SK-N-SH (cell line): ENCODE results near the gene SYT7. TPM values are rescaled to one million over a fixed set of nuclear protein-coding genes. Genes with fewer than 3 reads are reported as not detected.

Experiments
- CTCF ChIA-PET: fragments of 300-600, 350-600 bp; formaldehyde crosslinking; extraction: SDS; loops from one replicate; lab custom pipeline; 2021; lab: Yijun Ruan, JAX
- POLR2A ChIA-PET: fragments of 350-600 bp; sonication (Branson Sonifier 250); formaldehyde crosslinking; extraction: SDS; loops from one replicate; lab custom pipeline; 2020; ENCODE audit warnings: antibody characterized with exemption, inconsistent platforms; lab: Yijun Ruan, JAX
- DNase-seq: peaks from one replicate; pipeline ENCODE4 v3.0.0; 2012
- H2AFZ ChIP-seq: fragments of 200-600 bp; sonication (generic); 2 replicates; pipeline ENCODE4 v1.8.1; 2016; ENCODE audit warnings: antibody characterized with exemption, mild to moderate bottlenecking, low read depth
- H3F3A ChIP-seq: fragments of 200-600 bp; sonication (generic); replicated peaks from 2 replicates; pipeline ENCODE3; 2016; ENCODE audit warnings: antibody characterized with exemption, mild to moderate bottlenecking; ENCODE audit not compliant: insufficient read depth
- H3K27ac ChIP-seq, 2 experiments: fragments of 200-500 bp in 1 of 2; fragments of 200-600 bp in 1 of 2; sonication (Bioruptor generic) in 1 of 2; sonication (generic), shearing (Covaris generic) in 1 of 2; 2 replicates each; pipeline versions ENCODE4 v1.5.1 to v1.6.1; 2014 to 2016; ENCODE audit warnings: low read depth in 2 of 2, inconsistent platforms in 1 of 2, low read length in 1 of 2, mild to moderate bottlenecking in 1 of 2, mixed read lengths in 1 of 2
- H3K27me3 ChIP-seq: fragments of 200-600 bp; sonication (generic), shearing (Covaris generic); 2 replicates; pipeline ENCODE4 v1.6.1; 2016; ENCODE audit warnings: mixed run types; ENCODE audit not compliant: insufficient read depth
- H3K36me3 ChIP-seq, 2 experiments: fragments of 200-500 bp in 1 of 2; fragments of 200-600 bp in 1 of 2; sonication (Bioruptor generic) in 1 of 2; sonication (generic) in 1 of 2; replicated peaks in 1 of 2; 2 replicates each; pipeline versions ENCODE3 to v1.5.1; 2014 to 2016; ENCODE audit warnings: low read length in 1 of 2, mild to moderate bottlenecking in 1 of 2; ENCODE audit not compliant: insufficient read depth in 2 of 2, control insufficient read depth in 1 of 2
- H3K4me1 ChIP-seq, 2 experiments: fragments of 200-500 bp in 1 of 2; fragments of 200-600 bp in 1 of 2; sonication (Bioruptor generic) in 1 of 2; sonication (generic), shearing (Covaris generic) in 1 of 2; 2 replicates each; pipeline versions ENCODE4 v1.5.1 to v1.6.1; 2014 to 2016; ENCODE audit warnings: low read depth in 1 of 2, low read length in 1 of 2, mixed run types in 1 of 2; ENCODE audit not compliant: insufficient read depth in 2 of 2, control insufficient read depth in 1 of 2
- H3K4me2 ChIP-seq: fragments of 200-600 bp; sonication (generic), shearing (Covaris generic); 2 replicates; pipeline ENCODE4 v1.6.1; 2017; ENCODE audit warnings: mixed run types
- H3K4me3 ChIP-seq, 2 experiments: fragments of 200-500 bp in 1 of 2; fragments of 200-600 bp in 1 of 2; sonication (Bioruptor generic) in 1 of 2; sonication (generic), shearing (Covaris generic) in 1 of 2; 2 replicates each; pipeline versions ENCODE4 v1.5.1 to v1.8.1; 2014 to 2016; ENCODE audit warnings: low read depth in 2 of 2, inconsistent platforms in 1 of 2, low read length in 1 of 2, mild to moderate bottlenecking in 1 of 2, mixed read lengths in 1 of 2, moderate library complexity in 1 of 2
- H3K79me2 ChIP-seq: fragments of 200-600 bp; sonication (generic); 2 replicates; pipeline ENCODE4 v1.8.1; 2017; ENCODE audit warnings: mild to moderate bottlenecking; ENCODE audit not compliant: insufficient read depth
- H3K9ac ChIP-seq: fragments of 200-600 bp; sonication (generic); 2 replicates; pipeline ENCODE4 v1.6.1; 2017; ENCODE audit warnings: mixed run types
- H3K9me2 ChIP-seq: fragments of 200-600 bp; sonication (generic); 2 replicates; pipeline ENCODE4 v1.6.1; 2017; ENCODE audit warnings: mixed run types
- H3K9me3 ChIP-seq: fragments of 200-600 bp; sonication (generic); 2 replicates; pipeline ENCODE4 v1.6.1; 2017; ENCODE audit warnings: mixed run types, mild to moderate bottlenecking, moderate library complexity
- H4K20me1 ChIP-seq: fragments of 200-600 bp; sonication (generic); 2 replicates; pipeline ENCODE4 v1.6.1; 2017; ENCODE audit warnings: mild to moderate bottlenecking, mixed run types; ENCODE audit not compliant: insufficient read depth
- CHD2 ChIP-seq: fragments of 150-350 bp; IDR thresholded peaks from 2 replicates; pipeline ENCODE4 v1.6.1; 2018; ENCODE audit warnings: low read length; ENCODE audit not compliant: partially characterized antibody
- CTCF ChIP-seq: fragments of 200-600 bp; sonication (generic); IDR thresholded peaks from 2 replicates; pipeline ENCODE4 v1.6.1; 2017; ENCODE audit warnings: antibody characterized with exemption, mild to moderate bottlenecking, moderate library complexity
- ELF1 ChIP-seq: IDR thresholded peaks from 2 replicates; pipeline ENCODE4 v1.4.0; 2012
- EP300 ChIP-seq, 2 experiments: IDR thresholded peaks; 2 replicates each; pipeline versions ENCODE4 v1.4.0 to v1.6.1; 2012; ENCODE audit warnings: borderline replicate concordance in 1 of 2, low read depth in 1 of 2, low read length in 1 of 2
- EZH2phosphoT487 ChIP-seq: fragments of 200-600 bp; sonication (generic); IDR thresholded peaks from 2 replicates; pipeline ENCODE4 v1.6.1; 2017; ENCODE audit warnings: low read depth, mixed run types, mild to moderate bottlenecking, antibody characterized with exemption, moderate library complexity, borderline replicate concordance
- FOSL2 ChIP-seq: IDR thresholded peaks from 2 replicates; pipeline ENCODE4 v1.4.0; 2012; ENCODE audit warnings: low read depth, mild to moderate bottlenecking, moderate library complexity, borderline replicate concordance
- FOXJ3 ChIP-seq: sonication (generic); formaldehyde crosslinking; IDR thresholded peaks from 2 replicates; pipeline ENCODE4 v1.5.1; 2020; ENCODE audit warnings: mild to moderate bottlenecking, missing genetic modification reagents
- FOXM1 ChIP-seq: IDR thresholded peaks from 2 replicates; pipeline ENCODE4 v1.4.0; 2012; ENCODE audit warnings: low read depth, mild to moderate bottlenecking
- GATA2 ChIP-seq: sonication (generic); formaldehyde crosslinking; IDR thresholded peaks from 2 replicates; pipeline ENCODE4 v1.5.0; 2020; ENCODE audit warnings: mild to moderate bottlenecking, missing genetic modification reagents
- JUND ChIP-seq: IDR thresholded peaks from 2 replicates; pipeline ENCODE4 v1.4.0; 2012
- MAX ChIP-seq: IDR thresholded peaks from 2 replicates; pipeline ENCODE4 v1.4.0; 2012; ENCODE audit warnings: low read depth
- NFIC ChIP-seq: IDR thresholded peaks from 2 replicates; pipeline ENCODE4 v1.4.0; 2012; ENCODE audit warnings: borderline replicate concordance
- NRF1 ChIP-seq: IDR thresholded peaks from 2 replicates; pipeline ENCODE4 v1.6.1; 2012; ENCODE audit warnings: low read depth, mild to moderate bottlenecking, low read length
- RAD21 ChIP-seq: IDR thresholded peaks from 2 replicates; pipeline ENCODE4 v1.6.1; 2012; ENCODE audit warnings: mild to moderate bottlenecking, low read length
- REST ChIP-seq: IDR thresholded peaks from 2 replicates; pipeline ENCODE4 v1.6.1; 2012; ENCODE audit warnings: mild to moderate bottlenecking, low read depth, low read length, moderate library complexity
- RFX5 ChIP-seq: IDR thresholded peaks from 2 replicates; pipeline ENCODE4 v1.6.1; 2012; ENCODE audit warnings: mild to moderate bottlenecking, improper control_type of control experiment, low read length
- SIN3A ChIP-seq: IDR thresholded peaks from 2 replicates; pipeline ENCODE4 v1.6.1; 2012; ENCODE audit warnings: low read depth, mild to moderate bottlenecking, low read length, moderate library complexity, borderline replicate concordance
- TCF12 ChIP-seq: IDR thresholded peaks from 2 replicates; pipeline ENCODE4 v1.4.0; 2012
- TEAD4 ChIP-seq: IDR thresholded peaks from 2 replicates; pipeline ENCODE4 v1.4.0; 2012; ENCODE audit warnings: mild to moderate bottlenecking, borderline replicate concordance; ENCODE audit not compliant: insufficient read depth
- YY1 ChIP-seq: IDR thresholded peaks from 2 replicates; pipeline ENCODE4 v1.4.0; 2012; ENCODE audit warnings: low read depth, mild to moderate bottlenecking
- WGBS: methylation state at CpG from one replicate; pipeline ENCODE4 v1.1.6; 2017; ENCODE audit warnings: low lambda C conversion rate; 5-methylcytosine and 5-hydroxymethylcytosine counted together
- polyA plus RNA-seq, 3 experiments: library from polyadenylated mRNA; depleted of rRNA; stranded (reverse); fragments of >200 nt; gene quantifications; 2 replicates each; pipeline ENCODE4 v1.2.3, GENCODE V29; 2012

Gene SYT7
- polyA plus RNA-seq, 1 of the 3 experiments (the other 2 are of a cell fraction) = 1.1 TPM

GRCh38 chr11:61589961-61590360 lies 9.1 kb upstream of the SYT7 start:
- Histone ChIP-seq H3K27ac (no peak overlapping the region), H4K20me1 (no peaks in the 10 kb centered on the region), H3F3A (no peaks in the 10 kb centered on the region), H3K36me3 (no peaks in the 10 kb centered on the region), H3K27me3 (peaks cover 26% of the 10 kb centered on the region), H3K9me3 (no peaks in the 10 kb centered on the region)
- CTCF ChIA-PET = interaction anchor here (0.8 to 3.8 kb wide), 7 partner anchors 9 to 144 kb away, joined by 3 to 16 read pairs (median 4); partner anchors contain the start of gene SYT7
- no peak for TF ChIP-seq FOXM1
- TF ChIP-seq JUND = no peak
- no peak for TF ChIP-seq NRF1
- TF ChIP-seq TCF12 = no peak
- TF ChIP-seq YY1 = no peak
- TF ChIP-seq CTCF = no peak
- no peak for TF ChIP-seq EZH2phosphoT487
- no peak for TF ChIP-seq REST
- no peak for TF ChIP-seq CHD2
- TF ChIP-seq TEAD4 = no peak
- no peak for TF ChIP-seq NFIC
- no peak for TF ChIP-seq FOXJ3
- no peak for TF ChIP-seq SIN3A
- no peak for TF ChIP-seq RFX5
- no peak for TF ChIP-seq GATA2
- no peak for TF ChIP-seq FOSL2
- no peak for TF ChIP-seq MAX
- TF ChIP-seq ELF1 = no peak
- TF ChIP-seq RAD21 = no peak
- no peak for TF ChIP-seq EP300 (IDR thresholded peaks at IDR 0.05; ENCODE audit: borderline replicate concordance in 1 of 2, low read depth in 1 of 2, low read length in 1 of 2)
- TF ChIP-seq, all 33 proteins: peak for 0
- POLR2A ChIA-PET = interaction anchor here (1.2 kb wide), 1 partner anchor 9 kb away, joined by 3 read pairs; the partner anchor contains the start of gene SYT7
- no peaks in the 10 kb centered on the region for H3K9me2 ChIP-seq
- H3K79me2 ChIP-seq = no peaks in the 10 kb centered on the region
- 75% methylated on average over 5 of the region's 5 CpGs for WGBS
- H3K4me2 ChIP-seq = no peak overlapping the region
- no peak overlapping the region for H3K9ac ChIP-seq
- no peak overlapping the region for H2AFZ ChIP-seq
- no peak for DNase-seq
- H3K4me3 ChIP-seq = no peak overlapping the region
- no peaks in the 10 kb centered on the region; a peak in 1 of 4 replicates for H3K4me1 ChIP-seq
